Activated CD8-positive, alpha-beta memory T cell treated with anti-CD3 and anti-CD28 coated beads for 48 hours (primary cell): ENCODE measurements around the gene RAB3A.

ENCODE experiments used
- DNase-seq, 3 experiments: peaks; one replicate each; pipeline ENCODE4 v3.0.0-alpha.2; 2020; ENCODE audit warnings: low read depth in 2 of 3, low spot score in 2 of 3

The RAB3A gene

DNA sequence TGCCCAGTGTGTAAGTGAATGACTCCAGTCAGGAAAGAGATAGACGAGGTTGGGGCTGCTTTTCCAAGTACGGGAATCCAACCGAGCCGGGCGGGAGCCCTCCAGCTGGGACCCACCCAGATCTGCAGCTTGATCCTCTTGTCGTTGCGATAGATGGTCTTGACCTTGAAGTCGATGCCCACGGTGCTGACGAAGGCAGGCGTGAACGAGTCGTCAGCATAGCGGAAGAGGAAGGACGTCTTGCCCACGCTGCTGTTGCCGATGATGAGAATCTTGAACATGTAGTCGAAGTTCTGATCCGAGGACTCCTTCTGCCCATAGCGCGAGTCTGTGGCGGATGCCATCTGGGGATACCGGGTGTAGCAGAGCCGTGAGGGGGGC lies 1.5 kb downstream of the RAB3A start:
- DNase-seq: no peak

- DNase-seq: no peak
These were observed 5.5 kb downstream of the RAB3A start for GRCh38 chr19:18198374-18198773.

DNA sequence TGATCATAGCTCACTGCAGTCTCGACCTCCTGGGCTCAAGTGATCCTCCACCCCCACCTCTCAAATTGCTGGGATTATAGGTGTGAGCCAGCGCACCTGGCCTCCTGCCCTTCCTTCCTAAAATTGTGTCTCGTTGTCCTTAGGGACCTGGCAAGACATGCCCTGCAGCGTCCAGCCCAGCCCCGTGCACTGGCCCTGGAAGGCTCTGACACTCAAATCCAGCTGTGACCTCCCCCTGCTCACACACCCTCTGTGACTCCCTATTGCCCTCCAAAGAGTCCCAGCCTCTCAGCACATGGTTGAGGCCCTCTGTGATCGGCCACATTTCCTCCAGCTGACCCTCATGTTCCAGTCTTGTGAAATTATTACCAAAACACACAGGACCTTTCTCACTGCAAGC lies 5.9 kb downstream of the RAB3A start:
- DNase-seq: no peak

GRCh38 chr19:18197306-18197705 lies 6.5 kb downstream of the RAB3A start:
- DNase-seq: no peak

GRCh38 chr19:18196511-18196845 lies 7.4 kb downstream of the RAB3A start:
- no peak for DNase-seq

GRCh38 chr19:18194554-18195238 lies 9.1 kb downstream of the RAB3A start:
- no peak for DNase-seq

GRCh38 chr19:18194181-18194530 lies 9.7 kb downstream of the RAB3A start:
- no peak for DNase-seq

- no peak for DNase-seq
These were observed 10.3 kb downstream of the RAB3A start for GRCh38 chr19:18193388-18194180.

DNA sequence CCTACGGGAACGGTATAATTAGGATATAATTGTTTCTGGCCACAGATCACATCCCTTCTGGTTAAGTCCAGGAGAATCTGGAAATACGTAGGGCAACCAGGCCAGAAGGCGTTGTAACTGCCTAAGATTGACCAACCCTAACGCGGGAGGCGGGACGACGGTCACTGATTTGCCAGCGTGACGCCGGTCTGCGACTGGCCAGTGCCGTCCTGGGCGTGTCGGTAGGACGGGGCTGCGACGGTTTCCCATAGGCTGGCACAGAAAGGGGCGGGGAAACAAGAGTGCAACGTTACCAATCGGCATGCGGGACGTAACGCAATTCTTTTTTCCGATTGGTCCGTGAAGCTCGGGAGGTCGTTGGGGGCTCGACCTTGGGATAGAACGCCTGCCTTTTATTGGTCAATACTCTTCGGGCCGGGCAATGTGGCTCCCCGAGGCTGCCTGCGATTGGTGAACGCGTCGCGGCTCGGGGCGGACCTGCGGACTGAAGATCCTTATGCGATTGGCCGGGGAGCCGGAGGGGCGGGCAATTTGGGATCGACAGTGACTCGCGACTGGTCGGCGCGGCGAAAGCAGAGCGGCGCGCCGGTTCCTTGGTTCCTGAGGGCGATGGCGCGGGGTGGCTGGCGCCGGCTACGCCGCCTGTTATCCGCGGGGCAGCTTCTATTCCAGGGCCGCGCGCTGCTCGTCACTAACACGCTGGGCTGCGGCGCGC lies 11.0 kb downstream of the RAB3A start, which contains the start of gene MPV17L2:
MPV17L2 (plus strand) TSS at position 546 of the 715 bp plus-strand sequence; CDS start at position 610, 64 bp downstream.
- DNase-seq: peak; percentile 86 to 97 (median 91)

DNA sequence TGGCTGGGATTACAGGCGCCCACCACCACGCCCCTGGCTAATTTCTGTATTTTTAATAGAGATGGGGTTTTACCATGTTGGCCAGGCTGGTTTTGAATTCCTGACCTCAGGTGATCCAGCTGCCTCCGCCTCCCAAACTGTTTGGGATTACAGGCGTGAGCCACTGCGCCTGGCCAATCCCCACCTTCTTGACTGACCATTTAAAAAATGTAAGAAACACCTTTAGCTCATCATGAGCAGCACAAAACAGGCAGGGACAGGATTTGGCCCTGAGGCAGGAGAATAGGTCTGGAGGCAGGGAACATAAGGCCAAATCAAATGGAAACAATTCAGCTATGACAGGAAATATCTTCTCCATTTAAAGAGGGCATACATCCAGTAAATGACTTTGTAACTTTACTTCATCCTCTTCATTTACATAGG lies 12.2 kb downstream of the RAB3A start:
- no peak for DNase-seq

DNA sequence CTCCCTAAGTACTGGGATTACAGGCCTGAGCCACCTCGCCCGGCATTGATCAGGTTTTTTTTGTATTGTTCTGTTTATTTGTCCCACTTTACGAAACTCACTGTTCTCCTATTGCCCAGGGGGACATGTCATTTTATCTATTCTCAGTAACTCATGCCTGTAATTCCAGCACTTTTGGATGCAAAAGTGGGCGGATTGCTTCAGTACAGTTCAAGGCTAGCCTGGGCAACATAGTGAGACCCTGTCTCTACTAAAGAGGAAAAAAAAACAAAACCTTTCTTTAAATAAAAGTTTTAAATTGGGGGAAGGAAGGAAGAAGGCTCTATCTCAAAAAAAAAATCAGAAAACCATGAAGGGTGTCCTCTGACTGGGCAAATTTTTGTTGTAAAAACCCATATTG lies 13.6 kb downstream of the RAB3A start:
- DNase-seq: no peak

GRCh38 chr19:18185538-18185937 lies 18.3 kb downstream of the RAB3A start:
- no peak for DNase-seq

DNA sequence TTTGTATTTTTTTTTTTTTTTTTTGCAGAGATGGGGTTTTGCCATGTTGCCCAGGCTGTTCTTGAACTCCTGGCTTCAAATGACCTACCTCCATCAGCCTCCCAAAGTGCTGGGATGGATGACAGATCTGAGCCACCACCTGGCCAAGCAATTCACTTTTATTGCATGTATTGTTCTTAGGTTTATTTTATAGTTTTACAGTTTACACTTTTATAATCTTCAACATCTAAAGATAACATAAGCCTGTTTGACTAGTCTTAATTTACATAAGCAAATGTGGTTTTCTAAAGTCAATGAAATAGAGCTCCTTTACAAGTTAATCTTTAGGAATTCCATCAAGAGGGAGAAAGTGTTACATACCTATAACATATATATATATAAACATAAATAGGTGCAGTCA lies 20.3 kb downstream of the RAB3A start:
- no peak for DNase-seq

- no peak for DNase-seq
These were observed 23.9 kb downstream of the RAB3A start for GRCh38 chr19:18179957-18180356.

GRCh38 chr19:18176367-18177310 lies 27.2 kb downstream of the RAB3A start:
- no peak for DNase-seq

GRCh38 chr19:18174983-18175382 lies 28.9 kb downstream of the RAB3A start:
- no peak for DNase-seq

DNA sequence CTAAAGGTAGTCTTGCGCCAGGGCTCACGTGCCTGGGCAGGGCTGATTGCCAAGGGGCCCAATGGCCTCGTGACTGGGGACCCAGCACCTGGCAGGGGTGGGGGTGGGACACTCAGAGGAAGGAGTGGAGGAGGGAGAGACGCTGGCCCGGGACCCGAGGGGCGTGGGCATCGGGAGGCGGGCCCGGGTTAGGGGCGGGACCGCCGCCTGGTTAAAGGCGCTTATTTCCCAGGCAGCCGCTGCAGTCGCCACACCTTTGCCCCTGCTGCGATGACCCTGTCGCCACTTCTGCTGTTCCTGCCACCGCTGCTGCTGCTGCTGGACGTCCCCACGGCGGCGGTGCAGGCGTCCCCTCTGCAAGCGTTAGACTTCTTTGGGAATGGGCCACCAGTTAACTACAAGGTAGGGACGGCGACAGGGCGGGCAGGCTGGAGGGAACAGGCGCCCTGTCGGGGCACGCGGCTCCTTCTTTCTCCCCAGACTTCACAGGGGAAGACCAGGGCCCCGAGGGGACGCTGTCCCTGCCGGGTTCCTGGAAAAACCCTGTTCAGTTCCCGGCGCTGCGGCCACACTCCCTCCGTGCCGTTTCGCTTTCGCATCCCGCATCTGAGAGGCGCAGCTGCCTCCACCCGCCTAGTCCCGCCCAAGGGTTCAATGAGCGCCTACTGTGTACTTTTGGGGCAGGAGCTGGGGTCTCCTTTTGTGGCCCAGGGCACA lies 30.1 kb downstream of the RAB3A start, which contains the start of gene IFI30:
IFI30 (plus strand) TSS at position 242 of the 717 bp plus-strand sequence; CDS start at position 271, 29 bp downstream.
- peak in 1 of 3 experiments; percentile 37 for DNase-seq

GRCh38 chr19:18173054-18173571 lies 30.7 kb downstream of the RAB3A start:
- DNase-seq: no peak

- no peak for DNase-seq
These were observed 31.4 kb downstream of the RAB3A start for GRCh38 chr19:18172331-18173053.
